GM12872 (cell line): Measurements from ENCODE around the gene LRMDA.

Source experiments
- CTCF ChIP-seq: IDR thresholded peaks from 3 replicates; pipeline ENCODE4 v1.5.1; 2011; ENCODE audit warnings: low read depth, mild to moderate bottlenecking, low read length, moderate library complexity; ENCODE audit not compliant: insufficient read depth

Gene LRMDA

GRCh38 chr10:75852851-75853484, 421.5 kb downstream of the LRMDA start:
- peak; percentile 48; the same call in 2 of the 3 replicates for TF ChIP-seq CTCF

DNA sequence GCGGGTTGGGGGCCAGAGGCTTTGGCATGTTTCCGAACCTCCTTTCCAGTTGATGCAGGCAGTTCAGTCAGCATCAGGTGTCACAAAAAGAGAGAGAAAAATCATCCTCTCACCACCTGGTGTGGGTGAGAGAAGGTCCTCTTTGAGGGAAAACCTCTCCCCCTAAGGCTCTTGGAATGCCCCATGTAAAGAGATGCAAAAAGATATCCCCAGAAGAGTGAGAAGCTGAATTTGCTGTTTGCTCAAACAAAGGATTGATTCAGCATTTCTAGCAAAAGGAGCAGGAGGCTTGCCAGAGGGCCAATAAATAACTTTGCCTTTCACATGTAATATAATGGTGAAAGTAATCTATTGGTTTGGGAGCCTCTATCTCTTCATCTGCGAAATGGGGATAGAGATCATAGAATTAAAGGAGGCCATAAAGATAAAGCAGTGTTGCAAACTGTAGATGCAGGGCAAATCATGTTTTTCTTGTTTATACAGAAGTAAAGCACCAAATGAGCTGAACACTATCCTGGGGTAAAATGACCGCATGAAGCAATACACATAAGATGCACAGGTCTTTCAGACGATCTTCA, 425.9 kb downstream of the LRMDA start:
- no peak for TF ChIP-seq CTCF

DNA sequence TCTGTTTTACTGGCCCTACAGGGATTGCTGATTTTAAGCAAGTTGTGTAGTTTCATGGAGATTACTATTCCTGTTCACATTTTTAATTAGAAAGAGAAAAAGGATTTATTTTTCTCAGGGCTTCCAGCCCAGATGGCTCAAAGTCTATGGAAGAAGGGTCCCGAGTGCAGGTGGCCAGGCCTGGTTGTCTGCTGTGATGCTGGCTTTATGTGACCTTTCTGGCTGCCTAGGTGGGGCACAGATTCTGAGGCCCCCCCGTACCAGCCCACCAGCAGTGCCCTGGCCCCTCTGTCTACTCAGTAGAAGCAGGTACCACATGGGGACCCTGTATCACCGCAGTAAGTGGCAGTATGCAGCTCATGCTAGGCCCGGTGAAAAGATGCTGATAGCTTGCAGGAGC, 426.5 kb downstream of the LRMDA start:
- no peak for TF ChIP-seq CTCF

GRCh38 chr10:75858339-75858738, 426.9 kb downstream of the LRMDA start:
- TF ChIP-seq CTCF: no peak

- TF ChIP-seq CTCF: no peak
These were observed 427.7 kb downstream of the LRMDA start for GRCh38 chr10:75859141-75859540.

DNA sequence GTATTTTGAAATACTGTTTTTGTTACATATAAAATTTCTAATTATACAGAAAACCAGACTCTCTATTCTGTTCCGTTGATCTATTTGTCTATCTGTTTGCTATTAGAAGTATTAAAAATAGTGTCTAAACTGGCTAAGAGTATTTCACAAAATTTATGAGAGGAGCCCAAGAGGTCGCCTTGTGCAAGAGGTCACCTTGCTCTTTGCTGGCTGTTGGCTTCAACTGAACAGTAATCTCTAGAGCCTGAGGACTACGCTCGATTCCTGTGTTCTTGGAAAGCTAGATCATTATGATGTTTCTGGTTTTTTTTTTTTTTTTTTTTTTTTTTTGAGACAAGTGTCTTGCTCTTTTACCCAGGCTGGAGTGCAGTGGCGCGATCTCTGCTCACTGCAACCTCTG, 428.6 kb downstream of the LRMDA start:
- TF ChIP-seq CTCF: no peak

DNA sequence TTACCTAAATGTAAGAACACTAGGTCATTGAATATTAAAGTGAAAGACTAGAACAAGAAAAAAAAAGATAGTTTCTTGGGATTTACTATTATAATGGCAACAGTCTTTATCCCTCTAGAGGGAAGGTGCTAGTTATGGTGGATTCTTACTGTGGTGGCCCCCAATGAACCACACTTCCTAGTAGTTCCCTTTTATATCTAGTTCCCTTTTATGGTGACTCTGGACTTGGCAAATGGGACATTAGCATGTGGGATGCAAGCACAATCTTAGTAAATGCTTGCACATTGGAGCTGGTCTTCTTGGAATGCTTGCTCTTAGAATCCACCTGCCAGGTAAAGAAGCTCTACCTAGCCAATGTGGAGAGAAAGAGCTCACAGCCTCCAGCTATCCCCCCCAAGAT, 430.2 kb downstream of the LRMDA start:
- no peak for TF ChIP-seq CTCF
